ENCODE data around the gene NPHP4.

DNA sequence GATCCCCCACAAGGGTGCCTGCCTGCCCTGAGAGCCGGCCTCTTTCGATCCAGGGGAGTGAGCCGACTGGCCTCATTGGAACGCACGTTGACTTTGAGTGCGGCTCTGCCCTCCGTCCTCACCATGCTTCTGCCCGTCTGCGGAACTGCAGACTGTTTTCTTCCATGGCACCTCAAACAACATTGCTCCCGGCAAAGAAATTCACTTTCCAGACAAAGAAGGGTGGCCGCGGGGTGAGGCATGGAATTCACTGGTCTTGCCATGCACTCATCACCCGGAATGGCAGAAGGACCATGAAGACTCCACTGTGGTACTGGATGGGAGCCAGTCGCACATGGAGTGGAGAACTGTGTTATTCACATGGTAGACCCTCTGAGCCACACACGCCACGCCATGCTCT, 169.5 kb downstream of the NPHP4 start:
- TF ChIP-seq, protein P1, sequence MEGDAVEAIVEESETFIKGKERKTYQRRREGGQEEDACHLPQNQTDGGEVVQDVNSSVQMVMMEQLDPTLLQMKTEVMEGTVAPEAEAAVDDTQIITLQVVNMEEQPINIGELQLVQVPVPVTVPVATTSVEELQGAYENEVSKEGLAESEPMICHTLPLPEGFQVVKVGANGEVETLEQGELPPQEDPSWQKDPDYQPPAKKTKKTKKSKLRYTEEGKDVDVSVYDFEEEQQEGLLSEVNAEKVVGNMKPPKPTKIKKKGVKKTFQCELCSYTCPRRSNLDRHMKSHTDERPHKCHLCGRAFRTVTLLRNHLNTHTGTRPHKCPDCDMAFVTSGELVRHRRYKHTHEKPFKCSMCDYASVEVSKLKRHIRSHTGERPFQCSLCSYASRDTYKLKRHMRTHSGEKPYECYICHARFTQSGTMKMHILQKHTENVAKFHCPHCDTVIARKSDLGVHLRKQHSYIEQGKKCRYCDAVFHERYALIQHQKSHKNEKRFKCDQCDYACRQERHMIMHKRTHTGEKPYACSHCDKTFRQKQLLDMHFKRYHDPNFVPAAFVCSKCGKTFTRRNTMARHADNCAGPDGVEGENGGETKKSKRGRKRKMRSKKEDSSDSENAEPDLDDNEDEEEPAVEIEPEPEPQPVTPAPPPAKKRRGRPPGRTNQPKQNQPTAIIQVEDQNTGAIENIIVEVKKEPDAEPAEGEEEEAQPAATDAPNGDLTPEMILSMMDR (optimal IDR thresholded peaks at IDR 0.05 in 1 of 3, IDR thresholded peaks at IDR 0.05 in 1 of 3, conservative IDR thresholded peaks at IDR 0.05 in 1 of 3; ENCODE audit: extremely low read depth in 1 of 3, insufficient read depth in 2 of 3, low read length in 3 of 3) = no peak
- TF ChIP-seq EZH2 (IDR thresholded peaks at IDR 0.05; ENCODE audit: low read length) = no peak
